Activated CD8-positive, alpha-beta memory T cell treated with anti-CD3 and anti-CD28 coated beads, Interleukin-2, amount 10 ng/mL, durations not matched to agents 7 days and 5 days (primary cell): Measurements from ENCODE around the gene HYCC2. TPM values are rescaled to one million over a fixed set of nuclear protein-coding genes. Genes with fewer than 3 reads are reported as not detected.

Experiments used
- ATAC-seq: fragments of 150-1000 bp; cut with Tn5 transposase; one replicate; pipeline ENCODE4 v1.10.0; 2021; ENCODE audit warnings: moderate library complexity
- CTCF ChIA-PET: fragments of 350-600 bp; sonication (Branson Sonifier 250); formaldehyde crosslinking; loops from one replicate; lab custom pipeline; 2021; ENCODE audit warnings: antibody characterized with exemption; lab: Charles Lee
- DNase-seq: peaks from one replicate; pipeline ENCODE4 v3.0.0-alpha.2; 2020
- H3K27ac Mint-ChIP-seq: one replicate; pipeline ENCODE4 v1.8.0; 2021; ENCODE audit warnings: mild to moderate bottlenecking, mixed read lengths
- H3K27me3 Mint-ChIP-seq: one replicate; pipeline ENCODE4 v1.8.0; 2021; ENCODE audit warnings: mixed read lengths
- H3K36me3 Mint-ChIP-seq: one replicate; pipeline ENCODE4 v1.8.0; 2021; ENCODE audit warnings: mild to moderate bottlenecking, mixed read lengths
- H3K4me1 Mint-ChIP-seq: one replicate; pipeline ENCODE4 v1.8.0; 2021; ENCODE audit warnings: mixed read lengths
- H3K4me3 Mint-ChIP-seq: one replicate; pipeline ENCODE4 v1.8.0; 2021; ENCODE audit warnings: mild to moderate bottlenecking, moderate library complexity, mixed read lengths
- H3K9me3 Mint-ChIP-seq: one replicate; pipeline ENCODE4 v1.8.0; 2022; ENCODE audit warnings: low read depth, mixed read lengths
- total RNA-seq, 2 experiments: library from RNA; stranded (reverse); gene quantifications; one replicate each; pipeline ENCODE4 v1.2.3, GENCODE V29; 2021

The HYCC2 gene
- total RNA-seq, 2 experiments from 2014 or later, result 33.4 to 37.2 TPM

DNA sequence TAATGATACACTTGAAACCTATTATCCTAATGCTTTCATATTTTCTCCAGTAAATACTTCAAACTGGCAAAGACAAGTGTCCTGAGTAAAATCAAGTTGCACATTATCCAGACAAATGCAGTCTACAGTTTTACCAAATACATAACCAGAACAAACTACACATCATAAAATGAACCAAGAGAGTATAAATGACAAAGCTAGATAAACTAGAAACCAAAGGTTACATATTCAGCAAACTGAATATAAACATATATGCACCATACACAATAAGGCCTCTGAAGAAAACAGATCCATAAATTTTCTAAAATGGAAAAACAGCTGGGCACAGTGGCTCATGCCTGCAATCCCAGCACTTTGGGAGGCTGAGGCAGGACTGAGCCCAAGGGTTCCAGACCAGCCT is 47.0 kb downstream of the HYCC2 start:
- H3K27me3 Mint-ChIP-seq, result no peaks in the 10 kb centered on the region
- H3K36me3 Mint-ChIP-seq, result peaks cover 44% of the 10 kb centered on the region
- CTCF ChIA-PET, result no interaction called here
- DNase-seq (no peak), ATAC-seq (no peak)
- no peaks in the 10 kb centered on the region for H3K9me3 Mint-ChIP-seq
- H3K4me1 Mint-ChIP-seq, result peaks cover 27% of the 10 kb centered on the region
- H3K27ac Mint-ChIP-seq, result no peak overlapping the region
- no peak overlapping the region for H3K4me3 Mint-ChIP-seq

DNA sequence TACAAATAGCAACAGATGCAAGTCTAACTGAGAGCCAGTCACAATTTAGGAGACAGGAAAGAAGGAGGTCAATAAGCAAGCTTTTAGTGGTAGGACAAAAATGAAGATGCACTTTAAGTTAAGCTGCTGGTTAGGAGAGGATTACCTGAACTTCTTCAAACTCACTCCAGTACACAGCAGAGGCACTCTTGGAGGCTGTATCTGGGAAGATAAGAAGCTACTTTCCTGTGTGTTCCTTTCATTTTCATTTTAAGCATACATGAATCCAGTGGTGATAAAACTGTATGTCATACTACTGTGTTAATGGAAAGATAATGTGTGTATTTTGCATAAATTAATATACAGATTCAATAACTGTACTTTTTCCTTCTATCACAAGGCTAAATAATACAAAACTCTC is 49.6 kb downstream of the HYCC2 start:
- DNase-seq, result no peak
- no peaks in the 10 kb centered on the region for H3K9me3 Mint-ChIP-seq
- peak overlapping the region; percentile 69 for H3K27ac Mint-ChIP-seq
- H3K4me1 Mint-ChIP-seq, result peaks cover 22% of the 10 kb centered on the region
- ATAC-seq, result peak; percentile 87
- H3K36me3 Mint-ChIP-seq, result peaks cover 33% of the 10 kb centered on the region
- CTCF ChIA-PET, result interaction anchor here (1.4 to 1.8 kb wide), 3 partner anchors 22 to 116 kb away, joined by 4 to 5 read pairs (median 4); no protein-coding TSS in a partner anchor
- H3K27me3 Mint-ChIP-seq, result no peaks in the 10 kb centered on the region
- H3K4me3 Mint-ChIP-seq, result peak overlapping the region; percentile 50

Other genes with a start within 250 kb of the HYCC2 start
- gene CLK1, start 207.0 kb downstream of the HYCC2 start, total RNA-seq, result 100 to 1,000 TPM; 129 to 130 TPM
- gene PPIL3, start 182.6 kb downstream of the HYCC2 start, total RNA-seq, result 10 to 100 TPM; 40.2 to 41.5 TPM
- gene NIF3L1, start 182.3 kb downstream of the HYCC2 start, total RNA-seq, result 10 to 100 TPM; 28.3 to 37.6 TPM
- gene ORC2, start 108.0 kb downstream of the HYCC2 start, total RNA-seq, result 10 to 100 TPM; 54.8 to 57.8 TPM
- gene NDUFB3, start 330 bp upstream of the HYCC2 start, total RNA-seq, result 100 to 1,000 TPM; 116 to 141 TPM
- 100 to 1,000 TPM; 193 to 242 TPM for gene CFLAR, start 44.5 kb upstream of the HYCC2 start, total RNA-seq
- gene CASP10, start 111.5 kb upstream of the HYCC2 start, total RNA-seq, result 10 to 100 TPM; 26.6 to 37.4 TPM
- gene CASP8, start 188.9 kb upstream of the HYCC2 start, total RNA-seq, result 10 to 100 TPM; 77.3 to 90.0 TPM